Subcutaneous abdominal adipose tissue (tissue), 5 donors: ENCODE results near the gene ABCG1.
A peak's percentile ranks its signal among the peaks of the same experiment; 100 is the strongest.

Experiments used
- H3K27ac ChIP-seq: one replicate; pipeline ENCODE4 v1.7.0; 2013; ENCODE audit warnings: low read depth, mild to moderate bottlenecking, inconsistent platforms, low read length, moderate library complexity
- H3K27me3 ChIP-seq, 5 donors: one replicate each; pipeline ENCODE4 v1.7.0; 2013; ENCODE audit warnings: low read length in 5 of 5, inconsistent platforms in 1 of 5; ENCODE audit not compliant: control insufficient read depth in 5 of 5, insufficient read depth in 4 of 5
- H3K36me3 ChIP-seq, 5 donors: one replicate each; pipeline ENCODE4 v1.7.0; 2013; ENCODE audit warnings: low read length in 5 of 5; ENCODE audit not compliant: control insufficient read depth in 5 of 5, insufficient read depth in 5 of 5
- H3K4me1 ChIP-seq, 5 donors: one replicate each; pipeline ENCODE4 v1.7.0; 2013; ENCODE audit warnings: low read length in 5 of 5, mild to moderate bottlenecking in 3 of 5, moderate library complexity in 1 of 5; ENCODE audit not compliant: control insufficient read depth in 5 of 5, insufficient read depth in 5 of 5
- H3K4me3 ChIP-seq, 5 donors: one replicate each; pipeline ENCODE4 v1.7.0; 2013; ENCODE audit warnings: low read length in 5 of 5, low read depth in 1 of 5
- H3K9ac ChIP-seq, 5 donors: one replicate each; pipeline ENCODE4 v1.7.0; 2013; ENCODE audit warnings: low read length in 5 of 5, mild to moderate bottlenecking in 4 of 5, moderate library complexity in 3 of 5
- H3K9me3 ChIP-seq, 5 donors: one replicate each; pipeline ENCODE4 v1.7.0; 2013; ENCODE audit warnings: low read length in 5 of 5; ENCODE audit not compliant: control insufficient read depth in 5 of 5
- donor health status: healthy.
- donor health status: healthy.
- donor health status: healthy.
- donor health status: healthy.
- donor health status: healthy.

The ABCG1 gene

GRCh38 chr21:42214081-42214750 lies 4.7 kb upstream of the ABCG1 start:
- Histone ChIP-seq H3K9me3 (no peaks in the 10 kb centered on the region), H3K4me1 (peaks cover 0 to 9% (median 4%) of the 10 kb centered on the region in 5 donors), H3K36me3 (no peaks in the 10 kb centered on the region), H3K9ac (no peak overlapping the region), H3K4me3 (no peak overlapping the region), H3K27ac (no peak overlapping the region), H3K27me3 (peaks cover 0 to 4% (median 0%) of the 10 kb centered on the region in 5 donors)

DNA sequence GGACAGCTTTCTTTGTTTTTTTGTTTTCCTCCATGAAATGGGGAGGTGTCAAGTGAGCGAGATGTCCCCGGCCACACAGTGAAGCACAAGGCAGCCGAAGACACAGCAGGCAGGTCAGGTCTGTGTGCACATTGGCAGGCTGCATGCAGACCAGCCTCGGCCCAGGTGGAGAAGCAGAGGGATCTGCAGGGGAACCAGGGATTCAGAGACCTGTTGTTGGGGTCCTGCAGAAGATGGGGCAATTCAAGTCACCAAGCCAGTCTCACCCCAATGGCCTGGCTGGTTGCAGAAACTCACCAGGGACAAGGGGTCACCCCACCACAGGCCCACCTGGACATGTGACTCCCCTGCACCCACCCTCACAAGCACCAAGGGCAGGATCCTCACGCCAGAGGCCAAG lies 4.0 kb upstream of the ABCG1 start:
- Histone ChIP-seq H3K9ac (no peak overlapping the region), H3K27me3 (peaks cover 0 to 6% (median 1%) of the 10 kb centered on the region in 5 donors), H3K4me1 (peaks cover 0 to 10% (median 8%) of the 10 kb centered on the region in 5 donors), H3K4me3 (no peak overlapping the region), H3K36me3 (no peaks in the 10 kb centered on the region), H3K27ac (no peak overlapping the region), H3K9me3 (no peaks in the 10 kb centered on the region)

DNA sequence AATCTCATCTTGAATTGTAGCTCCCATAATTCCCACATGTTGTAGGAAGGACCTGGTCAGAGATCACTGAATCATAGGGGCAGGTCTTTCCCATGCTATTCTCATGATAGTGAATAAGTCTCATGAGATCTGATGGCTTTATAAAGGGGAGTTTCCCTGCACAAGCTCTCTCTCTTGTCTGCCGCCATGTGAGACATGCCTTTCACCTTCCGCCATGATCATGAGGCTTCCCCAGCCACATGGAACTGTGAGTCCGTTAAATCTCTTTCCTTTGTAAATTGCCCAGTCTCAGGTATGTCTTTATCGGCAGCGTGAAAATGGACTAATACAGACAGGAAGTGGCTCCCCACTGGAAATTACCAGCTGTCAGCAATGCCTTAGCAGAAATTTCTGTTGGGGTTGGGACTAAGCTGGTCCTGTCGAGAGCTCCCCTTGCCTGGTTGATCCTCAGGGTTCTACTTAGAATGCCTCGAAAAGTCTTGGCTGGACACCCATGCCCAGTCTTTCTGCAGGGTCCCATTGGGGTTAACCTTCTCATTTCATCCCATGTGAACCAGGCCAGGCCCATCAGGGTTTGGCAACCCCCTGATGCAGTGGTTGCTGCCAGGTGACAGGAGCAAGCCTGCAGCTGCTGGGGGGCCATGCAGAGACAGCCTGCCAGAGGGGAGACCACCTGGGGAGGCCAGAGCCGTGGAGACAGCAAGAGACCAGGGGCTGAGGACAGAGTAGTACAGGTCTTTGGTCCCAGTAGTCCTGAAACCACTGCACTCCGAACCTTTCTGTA lies 2.8 kb upstream of the ABCG1 start:
- Histone ChIP-seq H3K27me3 (peaks cover 0 to 12% (median 4%) of the 10 kb centered on the region in 5 donors), H3K4me1 (peaks cover 0 to 22% (median 16%) of the 10 kb centered on the region in 5 donors), H3K4me3 (no peak overlapping the region), H3K36me3 (no peaks in the 10 kb centered on the region), H3K9ac (no peak overlapping the region), H3K9me3 (no peaks in the 10 kb centered on the region), H3K27ac (no peak overlapping the region)

GRCh38 chr21:42216726-42217572 lies 2.0 kb upstream of the ABCG1 start:
- H3K4me1 ChIP-seq, result peaks cover 1 to 30% (median 24%) of the 10 kb centered on the region in 5 donors
- no peaks in the 10 kb centered on the region for H3K36me3 ChIP-seq
- no peaks in the 10 kb centered on the region for H3K9me3 ChIP-seq
- no peak overlapping the region for H3K4me3 ChIP-seq
- H3K27me3 ChIP-seq, result peaks cover 0 to 12% (median 4%) of the 10 kb centered on the region in 5 donors
- H3K9ac ChIP-seq, result no peak overlapping the region
- H3K27ac ChIP-seq, result no peak overlapping the region

GRCh38 chr21:42219606-42220137 lies 732 bp downstream of the ABCG1 start:
- H3K4me3 ChIP-seq, result peak overlapping the region; percentile 66 to 86 (median 76)
- H3K27ac ChIP-seq, result peak overlapping the region; percentile 83
- no peaks in the 10 kb centered on the region for H3K9me3 ChIP-seq
- peak overlapping the region; percentile 2 to 63 (median 49) for H3K9ac ChIP-seq
- peaks cover 1 to 37% (median 24%) of the 10 kb centered on the region in 5 donors for H3K4me1 ChIP-seq
- peaks cover 0 to 12% (median 4%) of the 10 kb centered on the region in 5 donors for H3K27me3 ChIP-seq
- peaks cover 0 to 2% (median 0%) of the 10 kb centered on the region in 5 donors for H3K36me3 ChIP-seq

DNA sequence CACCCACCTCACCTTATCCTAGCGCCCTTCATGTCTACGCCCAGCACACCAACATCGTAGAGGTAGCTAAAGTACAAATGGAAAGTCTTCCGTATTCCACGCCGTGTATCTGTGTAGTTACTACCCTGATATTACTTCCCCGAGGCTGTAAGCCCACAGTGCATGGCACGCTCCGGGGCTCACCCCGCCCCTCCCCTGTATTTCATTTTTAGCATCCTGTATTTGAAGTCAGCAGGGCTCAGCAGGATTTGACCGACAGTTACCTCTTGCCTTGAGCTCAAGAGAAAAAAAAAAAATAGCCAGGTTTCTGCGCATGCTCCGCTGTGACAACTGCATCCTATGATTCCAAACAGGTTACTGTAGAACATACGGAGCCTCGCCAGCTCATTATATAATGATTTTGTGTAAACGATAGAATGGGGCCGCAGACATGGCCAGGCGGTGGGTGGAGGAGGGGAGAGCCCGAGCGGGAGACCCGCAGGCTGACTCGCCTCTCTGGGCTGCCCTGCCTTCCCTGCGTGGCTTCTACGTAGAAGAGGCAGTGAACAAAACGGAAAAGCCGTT lies 1.3 kb downstream of the ABCG1 start:
- Histone ChIP-seq H3K27me3 (peaks cover 0 to 12% (median 4%) of the 10 kb centered on the region in 5 donors), H3K4me1 (peaks cover 1 to 37% (median 24%) of the 10 kb centered on the region in 5 donors), H3K4me3 (peak overlapping the region; percentile 66 to 86 (median 76)), H3K9me3 (no peaks in the 10 kb centered on the region), H3K27ac (peak overlapping the region; percentile 83), H3K9ac (peak overlapping the region; percentile 2 to 63 (median 49)), H3K36me3 (peaks cover 0 to 2% (median 0%) of the 10 kb centered on the region in 5 donors)

DNA sequence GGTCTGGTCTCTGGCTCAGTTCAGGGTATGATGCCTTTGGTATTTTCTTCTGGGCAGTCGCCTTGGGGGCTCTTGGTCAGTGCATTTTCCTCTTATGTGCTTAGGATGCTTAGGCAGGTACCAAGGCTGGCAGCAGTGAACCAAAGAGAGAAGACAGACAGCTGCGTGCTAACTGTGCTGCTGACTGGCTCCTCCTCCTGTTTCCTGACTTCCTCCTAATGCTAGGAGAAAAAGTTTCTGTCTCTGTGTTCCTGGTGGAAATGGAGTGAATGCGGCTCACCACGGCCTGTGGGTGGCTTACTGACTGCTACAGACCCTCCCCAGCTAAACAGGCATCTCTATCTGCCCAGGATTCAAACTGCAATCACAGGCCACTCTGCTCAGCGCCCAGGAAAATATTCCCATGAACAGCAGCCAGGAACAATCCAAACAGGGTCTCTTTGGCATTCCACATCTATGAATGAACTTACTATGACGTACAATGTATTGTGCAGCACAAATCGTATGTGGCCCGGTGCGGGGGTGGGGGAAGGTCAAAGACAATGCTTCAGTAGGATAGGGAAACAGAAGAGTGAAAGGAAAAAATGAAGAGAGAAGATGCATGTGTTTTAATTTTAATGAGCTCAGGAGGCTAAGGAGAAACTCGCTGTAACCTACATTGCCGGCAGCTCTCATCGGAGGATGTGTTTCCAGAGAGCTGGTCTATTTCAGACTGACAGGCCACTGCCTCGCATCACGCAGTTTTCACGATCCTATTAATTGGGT lies 2.8 kb downstream of the ABCG1 start:
- H3K9ac ChIP-seq, result no peak overlapping the region
- H3K4me3 ChIP-seq, result peak overlapping the region in 4 of 5 donors; percentile 5 to 39 (median 18)
- peaks cover 0 to 12% (median 4%) of the 10 kb centered on the region in 5 donors for H3K27me3 ChIP-seq
- peaks cover 1 to 37% (median 24%) of the 10 kb centered on the region in 5 donors for H3K4me1 ChIP-seq
- H3K27ac ChIP-seq, result peak overlapping the region; percentile 83
- H3K36me3 ChIP-seq, result peaks cover 0 to 16% (median 4%) of the 10 kb centered on the region in 5 donors
- no peaks in the 10 kb centered on the region for H3K9me3 ChIP-seq

- H3K27me3 ChIP-seq, result peaks cover 0 to 12% (median 4%) of the 10 kb centered on the region in 5 donors
- H3K4me1 ChIP-seq, result peaks cover 1 to 38% (median 24%) of the 10 kb centered on the region in 5 donors
- H3K9ac ChIP-seq, result no peak overlapping the region
- peak overlapping the region; percentile 83 for H3K27ac ChIP-seq
- no peaks in the 10 kb centered on the region for H3K9me3 ChIP-seq
- peak overlapping the region in 1 of 5 donors; percentile 39 for H3K4me3 ChIP-seq
- H3K36me3 ChIP-seq, result peaks cover 0 to 16% (median 4%) of the 10 kb centered on the region in 5 donors
These were observed 3.4 kb downstream of the ABCG1 start for GRCh38 chr21:42222386-42222785.
